Mononuclear cell (primary cell): ENCODE measurements around the gene PDE1A. TPM values are rescaled to one million over a fixed set of nuclear protein-coding genes. Genes with fewer than 3 reads are reported as not detected.
"Not testable (repeated sequence)": the region's sequence is repeated elsewhere in the genome, so short reads cannot be mapped to it uniquely, and the experiment has no call there.

Experiments used
- H3K27me3 ChIP-seq: 2 replicates; pipeline ENCODE4 v1.6.0; 2011; ENCODE audit warnings: low read length, control low read depth; ENCODE audit not compliant: insufficient read depth
- H3K4me1 ChIP-seq: 2 replicates; pipeline ENCODE4 v1.5.1; 2011; ENCODE audit warnings: mild to moderate bottlenecking, low read length, control low read depth; ENCODE audit not compliant: insufficient read depth
- H3K4me3 ChIP-seq: 2 replicates; pipeline ENCODE4 v1.5.1; 2011; ENCODE audit warnings: mild to moderate bottlenecking, low read length, moderate library complexity
- H3K9me3 ChIP-seq: 2 replicates; pipeline ENCODE4 v1.5.1; 2011; ENCODE audit warnings: low read depth, mild to moderate bottlenecking, control low read depth, low read length
- total RNA-seq: library from RNA; depleted of rRNA; stranded (reverse); fragments of >200 nt; gene quantifications from one replicate; pipeline ENCODE4 v1.2.3, GENCODE V29; 2012

The PDE1A gene
- total RNA-seq, 1 donor, result not detected

GRCh38 chr2:182426082-182426917 is 536 bp downstream of the PDE1A start:
- H3K27me3 ChIP-seq, result no peaks in the 10 kb centered on the region

GRCh38 chr2:182422864-182423263 is 4.0 kb downstream of the PDE1A start:
- Histone ChIP-seq H3K27me3 (no peaks in the 10 kb centered on the region), H3K9me3 (no peaks in the 10 kb centered on the region), H3K4me3 (no peak overlapping the region), H3K4me1 (no peaks in the 10 kb centered on the region)

More at GRCh38 chr2:182426082-182426917, 536 bp downstream of the PDE1A start:
- Histone ChIP-seq H3K9me3 (no peaks in the 10 kb centered on the region), H3K4me3 (no peak overlapping the region), H3K4me1 (no peaks in the 10 kb centered on the region)

- H3K4me1 ChIP-seq, result no peaks in the 10 kb centered on the region
- H3K27me3 ChIP-seq, result no peaks in the 10 kb centered on the region
- H3K4me3 ChIP-seq, result no peak overlapping the region
- no peaks in the 10 kb centered on the region for H3K9me3 ChIP-seq
Measured at GRCh38 chr2:182420669-182421068, 6.2 kb downstream of the PDE1A start.

- Histone ChIP-seq H3K4me1 (no peaks in the 10 kb centered on the region), H3K27me3 (no peaks in the 10 kb centered on the region), H3K9me3 (no peaks in the 10 kb centered on the region), H3K4me3 (no peak overlapping the region)
Measured at GRCh38 chr2:182416861-182417260, 10.0 kb downstream of the PDE1A start.

GRCh38 chr2:182416191-182416590 is 10.6 kb downstream of the PDE1A start:
- Histone ChIP-seq H3K9me3 (no peaks in the 10 kb centered on the region), H3K4me3 (no peak overlapping the region), H3K4me1 (no peaks in the 10 kb centered on the region), H3K27me3 (no peaks in the 10 kb centered on the region)

- Histone ChIP-seq H3K4me1 (no peaks in the 10 kb centered on the region), H3K4me3 (no peak overlapping the region), H3K9me3 (no peaks in the 10 kb centered on the region), H3K27me3 (no peaks in the 10 kb centered on the region)
Measured at GRCh38 chr2:182415771-182416170, 11.1 kb downstream of the PDE1A start.

- no peaks in the 10 kb centered on the region for H3K4me1 ChIP-seq
- no peaks in the 10 kb centered on the region for H3K9me3 ChIP-seq
- H3K27me3 ChIP-seq, result no peaks in the 10 kb centered on the region
- no peak overlapping the region for H3K4me3 ChIP-seq
Measured at GRCh38 chr2:182412858-182413257, 14.0 kb downstream of the PDE1A start.

- H3K4me1 ChIP-seq, result no peaks in the 10 kb centered on the region
- H3K4me3 ChIP-seq, result no peak overlapping the region
- no peaks in the 10 kb centered on the region for H3K27me3 ChIP-seq
Measured at GRCh38 chr2:182410120-182410519, 16.7 kb downstream of the PDE1A start.

GRCh38 chr2:182406221-182406620 is 20.6 kb downstream of the PDE1A start:
- H3K4me1 ChIP-seq, result no peaks in the 10 kb centered on the region
- H3K27me3 ChIP-seq, result no peaks in the 10 kb centered on the region
- no peaks in the 10 kb centered on the region for H3K9me3 ChIP-seq
- no peak overlapping the region for H3K4me3 ChIP-seq

More at GRCh38 chr2:182410120-182410519, 16.7 kb downstream of the PDE1A start:
- no peaks in the 10 kb centered on the region for H3K9me3 ChIP-seq

- H3K27me3 ChIP-seq, result no peaks in the 10 kb centered on the region
- no peak overlapping the region for H3K4me3 ChIP-seq
- H3K4me1 ChIP-seq, result no peaks in the 10 kb centered on the region
Measured at GRCh38 chr2:182404975-182405561, 21.8 kb downstream of the PDE1A start.

GRCh38 chr2:182404092-182404491 is 22.7 kb downstream of the PDE1A start:
- no peaks in the 10 kb centered on the region for H3K9me3 ChIP-seq
- no peak overlapping the region for H3K4me3 ChIP-seq
- H3K27me3 ChIP-seq, result no peaks in the 10 kb centered on the region
- no peaks in the 10 kb centered on the region for H3K4me1 ChIP-seq

More at GRCh38 chr2:182404975-182405561, 21.8 kb downstream of the PDE1A start:
- H3K9me3 ChIP-seq, result no peaks in the 10 kb centered on the region

GRCh38 chr2:182393270-182393760 is 33.5 kb downstream of the PDE1A start:
- no peaks in the 10 kb centered on the region for H3K27me3 ChIP-seq
- no peaks in the 10 kb centered on the region for H3K9me3 ChIP-seq
- no peaks in the 10 kb centered on the region for H3K4me1 ChIP-seq
- no peak overlapping the region for H3K4me3 ChIP-seq

- Histone ChIP-seq H3K4me3 (no peak overlapping the region), H3K4me1 (no peaks in the 10 kb centered on the region), H3K9me3 (no peaks in the 10 kb centered on the region), H3K27me3 (no peaks in the 10 kb centered on the region)
Measured at GRCh38 chr2:182391443-182391842, 35.4 kb downstream of the PDE1A start.

GRCh38 chr2:182386267-182386880 is 40.5 kb downstream of the PDE1A start:
- H3K4me1 ChIP-seq, H3K27me3 ChIP-seq, H3K4me3 ChIP-seq, H3K9me3 ChIP-seq: not testable (repeated sequence)

- no peaks in the 10 kb centered on the region for H3K27me3 ChIP-seq
- no peak overlapping the region for H3K4me3 ChIP-seq
- peaks cover 5% of the 10 kb centered on the region for H3K9me3 ChIP-seq
- H3K4me1 ChIP-seq, result no peaks in the 10 kb centered on the region
Measured at GRCh38 chr2:182384860-182385259, 42.0 kb downstream of the PDE1A start.
